Measurements from ENCODE around the gene NTM. TPM values are rescaled to one million over a fixed set of nuclear protein-coding genes. Genes with fewer than 3 reads are reported as not detected.

Gene NTM
- total and polyA plus RNA-seq, 2 donors (not counting 3 experiments of a cell fraction or from before 2014, with no cell fraction given), result 1.00 to 1.1 TPM

- Histone ChIP-seq H3K4me2 (ENCODE audit: insufficient read depth, low read length) (no peak overlapping the region), H3K9ac (replicated peaks; ENCODE audit: extremely low read depth, insufficient read depth, low read length) (no peak overlapping the region), H3K9me3 (replicated peaks; ENCODE audit: control insufficient read depth, insufficient read depth, low read length) (no peaks in the 10 kb centered on the region), H3K4me1 (ENCODE audit: control insufficient read depth, extremely low read depth, insufficient read depth, low read length) (no peaks in the 10 kb centered on the region), H4K20me1 (replicated peaks; ENCODE audit: control insufficient read depth, extremely low read depth, insufficient read depth, low read length) (no peaks in the 10 kb centered on the region), H3K27me3 (ENCODE audit: control insufficient read depth in 2 of 2, insufficient read depth in 2 of 2, low read length in 2 of 2) (no peaks in the 10 kb centered on the region), H3K79me2 (ENCODE audit: control insufficient read depth, insufficient read depth, low read length) (no peaks in the 10 kb centered on the region), H3K9me1 (replicated peaks; ENCODE audit: control insufficient read depth, extremely low read depth, insufficient read depth, low read length) (no peaks in the 10 kb centered on the region), H3K4me3 (replicated peaks in 1 of 3; ENCODE audit: insufficient read depth in 1 of 3, low read depth in 1 of 3, low read length in 3 of 3) (no peak overlapping the region), H3K36me3 (ENCODE audit: control insufficient read depth in 2 of 2, extremely low read depth in 1 of 2, insufficient read depth in 2 of 2, low read length in 2 of 2) (no peaks in the 10 kb centered on the region), H3K27ac (ENCODE audit: insufficient read depth, low read depth, low read length) (no peak overlapping the region), H2AFZ (ENCODE audit: low read depth, low read length) (no peak overlapping the region)
- FAIRE-seq, result no peak
- dilution Hi-C loops (cut with MboI; ENCODE audit: extremely low pct_ligation_motif_present, low sequenced_read_pairs) (no loop called here), intact Hi-C loops (cut with micrococcal nuclease) (no loop called here)
- CTCF ChIA-PET, result no interaction called here
- no peak for DNase-seq (ENCODE audit: low read depth, low spot score)
- TF ChIP-seq, protein P1, sequence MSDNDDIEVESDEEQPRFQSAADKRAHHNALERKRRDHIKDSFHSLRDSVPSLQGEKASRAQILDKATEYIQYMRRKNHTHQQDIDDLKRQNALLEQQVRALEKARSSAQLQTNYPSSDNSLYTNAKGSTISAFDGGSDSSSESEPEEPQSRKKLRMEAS (IDR thresholded peaks at IDR 0.05; ENCODE audit: insufficient read depth, insufficient read length), result no peak
- no peak for TF ChIP-seq POLR2A (IDR thresholded peaks at IDR 0.05; ENCODE audit: low read depth, low read length)
- no peak for TF ChIP-seq POLR2AphosphoS5 (IDR thresholded peaks at IDR 0.05; ENCODE audit: insufficient read depth, low read depth, low read length)
- TF ChIP-seq JUN (IDR thresholded peaks at IDR 0.05; ENCODE audit: borderline replicate concordance, insufficient read depth, insufficient read length, low read depth), result no peak
- no peak for TF ChIP-seq EZH2 (IDR thresholded peaks at IDR 0.05; ENCODE audit: borderline replicate concordance, low read depth, low read length, severe bottlenecking)
- no peak for TF ChIP-seq MYC (IDR thresholded peaks at IDR 0.05; ENCODE audit: low read depth, low read length)
- no peak for TF ChIP-seq GATA2 (IDR thresholded peaks at IDR 0.05; ENCODE audit: insufficient read depth, insufficient read length, low read depth, low read length)
- TF ChIP-seq FOS (IDR thresholded peaks at IDR 0.05; ENCODE audit: borderline replicate concordance, insufficient read depth, low read length), result no peak
- no peak for TF ChIP-seq CTCF (IDR thresholded peaks at IDR 0.05; ENCODE audit: extremely low read depth in 1 of 2, insufficient read depth in 1 of 2, low read depth in 1 of 2, low read length in 2 of 2)
- no TSS peak for BruUV-seq (replicated peaks)
- POLR2A ChIA-PET, result no interaction called here
These were observed 771.7 kb downstream of the NTM start for GRCh38 chr11:132142121-132142520.

Measured in endothelial cell of umbilical vein (primary cell).